A673 (cell line): ENCODE measurements around the gene FOXI1. TPM values are rescaled to one million over a fixed set of nuclear protein-coding genes. Genes with fewer than 3 reads are reported as not detected.

ENCODE experiments used
- BruUV-seq: library from RNA; stranded (reverse); fragments of 400-500 nt; replicated peaks from 2 replicates; lab custom pipeline; 2021; lab: Mats Ljungman, UMichigan
- CTCF ChIA-PET: fragments of 300-600 bp; sonication (Branson Sonifier 250); formaldehyde crosslinking; loops from one replicate; lab custom pipeline; 2022; ENCODE audit warnings: antibody characterized with exemption; lab: Charles Lee
- POLR2A ChIA-PET: fragments of 300-600 bp; sonication (Branson Sonifier 250); formaldehyde crosslinking; loops from one replicate; lab custom pipeline; 2022; ENCODE audit warnings: antibody characterized with exemption; ENCODE audit not compliant: low non-redundant PET; lab: Charles Lee
- DNase-seq: peaks from one replicate; pipeline ENCODE4 v3.0.0-alpha.2; 2015; ENCODE audit warnings: low spot score
- H3K27ac ChIP-seq: fragments of 200-600 bp; sonication (generic); 2 replicates; pipeline ENCODE4 v1.5.1; 2016; ENCODE audit warnings: mixed run types, low read depth, mild to moderate bottlenecking, mixed read lengths, antibody characterized with exemption, low read length; ENCODE audit not compliant: poor library complexity, severe bottlenecking
- H3K27me3 ChIP-seq: fragments of 200-600 bp; sonication (generic); replicated peaks from 2 replicates; pipeline ENCODE4 v1.6.1; 2017; ENCODE audit warnings: mixed run types, low read depth, mild to moderate bottlenecking, mixed read lengths, antibody characterized with exemption, low read length; ENCODE audit not compliant: insufficient read depth, poor library complexity
- H3K36me3 ChIP-seq: fragments of 200-600 bp; sonication (generic); 2 replicates; pipeline ENCODE4 v1.6.1; 2016; ENCODE audit warnings: mixed run types, mild to moderate bottlenecking, mixed read lengths, antibody characterized with exemption, low read length; ENCODE audit not compliant: insufficient read depth, poor library complexity, severe bottlenecking
- H3K4me1 ChIP-seq: fragments of 200-600 bp; sonication (generic); 2 replicates; pipeline ENCODE4 v1.6.1; 2017; ENCODE audit warnings: mixed run types, mild to moderate bottlenecking, mixed read lengths, antibody characterized with exemption, low read length; ENCODE audit not compliant: insufficient read depth, poor library complexity, severe bottlenecking
- H3K4me3 ChIP-seq: fragments of 200-600 bp; sonication (generic); 2 replicates; pipeline ENCODE4 v1.5.1; 2016; ENCODE audit warnings: low read depth, mixed run types, mild to moderate bottlenecking, mixed read lengths, low read length; ENCODE audit not compliant: poor library complexity, severe bottlenecking
- H3K9me3 ChIP-seq: fragments of 200-600 bp; sonication (generic); 2 replicates; pipeline ENCODE4 v1.6.1; 2016; ENCODE audit warnings: mixed run types, low read depth, mild to moderate bottlenecking, mixed read lengths, antibody characterized with exemption, low read length; ENCODE audit not compliant: poor library complexity, severe bottlenecking
- CTCF ChIP-seq: fragments of 300-800, 200-600 bp; sonication (generic); conservative IDR thresholded peaks from 2 replicates; pipeline ENCODE4 v1.5.1; 2017; ENCODE audit warnings: low read depth, mild to moderate bottlenecking, antibody characterized with exemption, low read length, moderate library complexity, mixed read lengths
- EZH2 ChIP-seq: fragments of 200-600 bp; sonication (generic); IDR thresholded peaks from 2 replicates; pipeline ENCODE4 v1.6.1; 2017; ENCODE audit warnings: borderline replicate concordance, low read depth, mild to moderate bottlenecking, mixed read lengths, antibody characterized with exemption, low read length; ENCODE audit not compliant: poor library complexity, severe bottlenecking
- intact Hi-C: fragments of 100-400 bp; cut with micrococcal nuclease; formaldehyde crosslinking; loops from one replicate; pipeline ENCODE4 v1.10.0; 2022; ENCODE audit not compliant: unreplicated experiment
- total RNA-seq: library from RNA; stranded (reverse); gene quantifications from 2 replicates; pipeline ENCODE4 v1.2.3, GENCODE V29; 2021

The FOXI1 gene
- total RNA-seq, 1 experiment from 2014 or later, result not detected

GRCh38 chr5:170151097-170151831 lies 45.6 kb downstream of the FOXI1 start:
- no peak overlapping the region for H3K4me3 ChIP-seq
- no TSS peak for BruUV-seq
- no peaks in the 10 kb centered on the region for H3K4me1 ChIP-seq
- intact Hi-C loops, result no loop called here
- ChIA-PET POLR2A (no interaction called here), CTCF (no interaction called here)
- no peaks in the 10 kb centered on the region for H3K9me3 ChIP-seq
- TF ChIP-seq EZH2 (no peak), CTCF (no peak)
- peak; percentile 64 for DNase-seq
- H3K27me3 ChIP-seq, result no peaks in the 10 kb centered on the region
- no peak overlapping the region for H3K27ac ChIP-seq
- H3K36me3 ChIP-seq, result no peaks in the 10 kb centered on the region

GRCh38 chr5:170152767-170153166 lies 47.1 kb downstream of the FOXI1 start:
- Histone ChIP-seq H3K36me3 (no peaks in the 10 kb centered on the region), H3K27me3 (no peaks in the 10 kb centered on the region), H3K4me1 (no peaks in the 10 kb centered on the region), H3K27ac (no peak overlapping the region), H3K4me3 (no peak overlapping the region), H3K9me3 (no peaks in the 10 kb centered on the region)
- BruUV-seq, result no TSS peak
- no peak for DNase-seq
- ChIA-PET CTCF (no interaction called here), POLR2A (no interaction called here)
- intact Hi-C loops, result no loop called here
- TF ChIP-seq CTCF (no peak), EZH2 (no peak)

- no peak overlapping the region for H3K27ac ChIP-seq
- TF ChIP-seq CTCF, result no peak
- no peak for TF ChIP-seq EZH2
- intact Hi-C loops, result no loop called here
- H3K27me3 ChIP-seq, result no peaks in the 10 kb centered on the region
- no peak overlapping the region for H3K4me3 ChIP-seq
- H3K36me3 ChIP-seq, result no peaks in the 10 kb centered on the region
- CTCF ChIA-PET, result no interaction called here
- POLR2A ChIA-PET, result no interaction called here
- no peak for DNase-seq
- no peaks in the 10 kb centered on the region for H3K4me1 ChIP-seq
- no peaks in the 10 kb centered on the region for H3K9me3 ChIP-seq
- BruUV-seq, result no TSS peak
Measured at GRCh38 chr5:170154297-170154696, 48.6 kb downstream of the FOXI1 start.
